Trophoblast cell (in vitro differentiated cells and primary cell): ENCODE results near the gene RNASEH2B.

Source experiments
- DNase-seq, 2 donors: peaks; one replicate each; pipeline ENCODE4 v3.0.0-alpha.2; 2016
- H2AFZ ChIP-seq: 2 replicates; pipeline ENCODE4 v1.6.1; 2013; ENCODE audit warnings: low read length, moderate library complexity, mild to moderate bottlenecking; ENCODE audit not compliant: insufficient read depth, poor library complexity
- H2AK5ac ChIP-seq: 2 replicates; pipeline ENCODE4 v1.6.1; 2013; ENCODE audit warnings: mild to moderate bottlenecking, low read length
- H2BK120ac ChIP-seq: 2 replicates; pipeline ENCODE4 v1.6.1; 2013; ENCODE audit warnings: low read length, mild to moderate bottlenecking, moderate library complexity; ENCODE audit not compliant: insufficient read depth, poor library complexity
- H2BK12ac ChIP-seq: 2 replicates; pipeline ENCODE4 v1.6.1; 2013; ENCODE audit warnings: mild to moderate bottlenecking, low read length, moderate library complexity
- H2BK5ac ChIP-seq: 2 replicates; pipeline ENCODE4 v1.6.1; 2013; ENCODE audit warnings: low read length, low read depth, moderate library complexity, mild to moderate bottlenecking; ENCODE audit not compliant: poor library complexity
- H3K14ac ChIP-seq: 2 replicates; pipeline ENCODE4 v1.6.1; 2013; ENCODE audit warnings: mild to moderate bottlenecking, low read length
- H3K18ac ChIP-seq: 2 replicates; pipeline ENCODE4 v1.6.1; 2013; ENCODE audit warnings: mild to moderate bottlenecking, low read length
- H3K23ac ChIP-seq: 2 replicates; pipeline ENCODE4 v1.6.1; 2013; ENCODE audit warnings: low read length
- H3K27ac ChIP-seq: 2 replicates; pipeline ENCODE4 v1.5.1; 2013; ENCODE audit warnings: low read depth, mild to moderate bottlenecking, inconsistent platforms, low read length, moderate library complexity
- H3K27me3 ChIP-seq: 2 replicates; pipeline ENCODE4 v1.6.1; 2013; ENCODE audit warnings: inconsistent platforms, mild to moderate bottlenecking, low read length, moderate library complexity; ENCODE audit not compliant: insufficient read depth
- H3K36me3 ChIP-seq, 2 experiments: 1 replicate in 1 of 2; 2 replicates in 1 of 2; pipeline ENCODE4 v1.6.1; 2013; ENCODE audit warnings: low read length in 2 of 2, mild to moderate bottlenecking in 2 of 2, moderate library complexity in 1 of 2; ENCODE audit not compliant: insufficient read depth in 2 of 2, control insufficient read depth in 1 of 2
- H3K4ac ChIP-seq: 2 replicates; pipeline ENCODE4 v1.6.1; 2013; ENCODE audit warnings: low read depth, mild to moderate bottlenecking, low read length, moderate library complexity
- H3K4me1 ChIP-seq, 2 experiments: 1 replicate in 1 of 2; 2 replicates in 1 of 2; pipeline ENCODE4 v1.6.1; 2013; ENCODE audit warnings: low read length in 2 of 2, mild to moderate bottlenecking in 2 of 2, moderate library complexity in 1 of 2; ENCODE audit not compliant: insufficient read depth in 2 of 2, control insufficient read depth in 1 of 2
- H3K4me2 ChIP-seq: 2 replicates; pipeline ENCODE4 v1.6.1; 2013; ENCODE audit warnings: inconsistent platforms, mild to moderate bottlenecking, low read length, moderate library complexity
- H3K4me3 ChIP-seq: 2 replicates; pipeline ENCODE4 v1.5.1; 2013; ENCODE audit warnings: mild to moderate bottlenecking, low read depth, low read length, inconsistent platforms
- H3K79me1 ChIP-seq: one replicate; pipeline ENCODE4 v1.6.1; 2013; ENCODE audit warnings: low read length
- H3K79me2 ChIP-seq: 2 replicates; pipeline ENCODE4 v1.6.1; 2013; ENCODE audit warnings: low read length, mild to moderate bottlenecking; ENCODE audit not compliant: control insufficient read depth, insufficient read depth, poor library complexity
- H3K9ac ChIP-seq: 2 replicates; pipeline ENCODE4 v1.6.1; 2013; ENCODE audit warnings: mild to moderate bottlenecking, low read length
- H3K9me3 ChIP-seq: 2 replicates; pipeline ENCODE4 v1.6.1; 2013; ENCODE audit warnings: low read depth, mild to moderate bottlenecking, control low read depth, inconsistent platforms, low read length; ENCODE audit not compliant: insufficient read depth
- H4K12ac ChIP-seq: 2 replicates; pipeline ENCODE4 v1.6.1; 2013; ENCODE audit warnings: low read depth, mild to moderate bottlenecking, low read length, moderate library complexity
- H4K8ac ChIP-seq: 2 replicates; pipeline ENCODE4 v1.6.1; 2013; ENCODE audit warnings: low read depth, mild to moderate bottlenecking, low read length, moderate library complexity
- H4K91ac ChIP-seq: one replicate; pipeline ENCODE4 v1.6.1; 2013; ENCODE audit warnings: low read depth, mild to moderate bottlenecking, low read length, moderate library complexity
- WGBS: extraction: QIAGEN DNeasy Blood & Tissue Kit; methylation state at CpG from one replicate; pipeline ENCODE4 v1.1.7; 2013; ENCODE audit warnings: missing lambda C conversion rate; ENCODE audit not compliant: insufficient read length, insufficient coverage; ENCODE audit errors: extremely low coverage; 5-methylcytosine and 5-hydroxymethylcytosine counted together

RNASEH2B gene

DNA sequence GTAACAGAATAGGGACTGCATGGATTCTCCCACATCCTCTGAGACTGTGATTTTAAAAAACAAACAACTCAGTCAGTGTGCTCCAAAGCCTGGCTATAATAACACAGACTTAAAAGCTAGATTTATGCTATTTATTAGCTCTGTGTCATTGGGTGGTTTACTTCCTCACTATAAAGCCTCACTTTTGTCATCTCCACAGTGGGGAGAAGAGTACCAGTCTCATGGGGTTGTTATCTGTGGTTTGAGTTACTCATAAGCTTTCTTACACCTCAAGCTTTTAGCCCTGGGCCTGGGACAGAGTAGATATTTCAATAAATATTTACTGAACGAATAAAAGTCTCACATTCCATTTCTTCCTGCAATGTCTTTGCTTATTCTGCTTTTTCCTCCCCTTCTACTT is 5.3 kb downstream of the RNASEH2B start:
- no peaks in the 10 kb centered on the region for H3K9me3 ChIP-seq
- no peak overlapping the region for H3K23ac ChIP-seq
- H3K9ac ChIP-seq, result no peak overlapping the region
- no peak for DNase-seq
- no peak overlapping the region for H3K14ac ChIP-seq
- H4K12ac ChIP-seq, result no peak overlapping the region
- H4K8ac ChIP-seq, result no peak overlapping the region
- no peak overlapping the region for H2AK5ac ChIP-seq
- peaks cover 7% of the 10 kb centered on the region for H3K79me2 ChIP-seq
- no peak overlapping the region for H3K4ac ChIP-seq
- H3K79me1 ChIP-seq, result peaks cover 8% of the 10 kb centered on the region
- no peak overlapping the region for H2BK120ac ChIP-seq
- no peak overlapping the region for H3K4me2 ChIP-seq
- H2AFZ ChIP-seq, result no peak overlapping the region
- H3K4me3 ChIP-seq, result no peak overlapping the region
- no CpG with 5 or more reads among the region's 1 CpG for WGBS
- H3K4me1 ChIP-seq, result peaks cover 8 to 10% of the 10 kb centered on the region in 2 experiments
- no peaks in the 10 kb centered on the region for H3K36me3 ChIP-seq
- H2BK12ac ChIP-seq, result no peak overlapping the region
- no peak overlapping the region for H3K27ac ChIP-seq
- no peaks in the 10 kb centered on the region for H3K27me3 ChIP-seq
- H4K91ac ChIP-seq, result no peak overlapping the region
- H2BK5ac ChIP-seq, result no peak overlapping the region
- no peak overlapping the region for H3K18ac ChIP-seq

DNA sequence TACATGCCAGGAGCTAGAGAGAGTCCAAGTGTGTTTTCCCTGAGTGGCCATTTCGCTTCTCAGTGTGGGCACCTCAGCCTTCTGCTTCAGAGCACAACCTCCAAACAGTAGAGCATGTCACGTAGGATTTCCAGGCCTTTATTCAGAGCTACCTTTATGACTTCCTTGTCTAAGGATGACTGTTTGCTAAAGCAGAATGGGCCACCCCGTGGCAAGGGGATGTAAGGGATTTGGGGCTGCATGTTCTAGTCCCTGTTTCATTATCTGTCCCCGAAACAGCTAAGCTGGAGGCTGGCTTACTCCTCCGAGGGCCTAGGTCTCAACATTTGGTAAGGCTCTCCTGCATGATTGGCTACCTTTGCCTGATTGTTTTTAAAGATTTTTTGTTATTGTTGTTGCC is 6.0 kb downstream of the RNASEH2B start:
- Histone ChIP-seq H4K8ac (no peak overlapping the region), H3K4me3 (no peak overlapping the region), H4K12ac (no peak overlapping the region), H3K14ac (no peak overlapping the region), H2BK5ac (no peak overlapping the region), H3K4me2 (no peak overlapping the region), H2BK12ac (no peak overlapping the region), H3K4ac (no peak overlapping the region), H3K9ac (no peak overlapping the region), H4K91ac (no peak overlapping the region), H2BK120ac (no peak overlapping the region), H3K9me3 (no peaks in the 10 kb centered on the region), H2AK5ac (no peak overlapping the region), H2AFZ (no peak overlapping the region), H3K4me1 (peaks cover 7 to 8% of the 10 kb centered on the region in 2 experiments), H3K18ac (no peak overlapping the region), H3K79me2 (peaks cover 2% of the 10 kb centered on the region), H3K27ac (no peak overlapping the region), H3K79me1 (peaks cover 2% of the 10 kb centered on the region), H3K23ac (no peak overlapping the region), H3K36me3 (no peaks in the 10 kb centered on the region), H3K27me3 (no peaks in the 10 kb centered on the region)
- WGBS, result no CpG with 5 or more reads among the region's 5 CpGs
- DNase-seq, result no peak

GRCh38 chr13:50916701-50917184 is 7.2 kb downstream of the RNASEH2B start:
- Histone ChIP-seq H3K23ac (no peak overlapping the region), H2BK120ac (no peak overlapping the region), H2AFZ (peak overlapping the region; percentile 71), H4K91ac (peak overlapping the region; percentile 57), H3K4ac (no peak overlapping the region), H3K18ac (peak overlapping the region; percentile 61), H3K9ac (no peak overlapping the region), H3K9me3 (no peaks in the 10 kb centered on the region), H3K27me3 (no peaks in the 10 kb centered on the region), H2BK12ac (no peak overlapping the region), H2AK5ac (no peak overlapping the region), H3K4me2 (no peak overlapping the region), H3K27ac (no peak overlapping the region), H3K36me3 (no peaks in the 10 kb centered on the region), H3K79me2 (peaks cover 1% of the 10 kb centered on the region), H2BK5ac (no peak overlapping the region), H4K8ac (peak overlapping the region; percentile 66), H3K79me1 (peaks cover 2% of the 10 kb centered on the region), H3K4me3 (no peak overlapping the region), H3K14ac (peak overlapping the region; percentile 48), H4K12ac (peak overlapping the region; percentile 18), H3K4me1 (peaks cover 7 to 8% of the 10 kb centered on the region in 2 experiments)
- DNase-seq, result peak in 1 of 2 donors; percentile 11
- no CpG with 5 or more reads among the region's 2 CpGs for WGBS

- no peak for DNase-seq
- Histone ChIP-seq H2BK120ac (no peak overlapping the region), H3K4ac (no peak overlapping the region), H4K91ac (no peak overlapping the region), H3K27ac (no peak overlapping the region), H3K4me1 (peaks cover 7 to 8% of the 10 kb centered on the region in 2 experiments), H2BK12ac (no peak overlapping the region), H2AFZ (no peak overlapping the region), H3K18ac (no peak overlapping the region), H3K4me3 (no peak overlapping the region), H3K9ac (no peak overlapping the region), H3K14ac (no peak overlapping the region), H3K27me3 (no peaks in the 10 kb centered on the region), H3K4me2 (no peak overlapping the region), H4K8ac (no peak overlapping the region), H3K9me3 (peaks cover 2% of the 10 kb centered on the region), H4K12ac (no peak overlapping the region), H3K79me2 (peaks cover 1% of the 10 kb centered on the region), H2BK5ac (no peak overlapping the region), H2AK5ac (no peak overlapping the region), H3K23ac (no peak overlapping the region), H3K36me3 (no peaks in the 10 kb centered on the region), H3K79me1 (peaks cover 2% of the 10 kb centered on the region)
Observed at GRCh38 chr13:50917572-50917971, 8.0 kb downstream of the RNASEH2B start.
